PFSK-1 (cell line): Measurements from ENCODE around the gene TMEM117.

Source experiments
- FOXP2 ChIP-seq: optimal IDR thresholded peaks from 2 replicates; pipeline ENCODE3; 2011; ENCODE audit warnings: borderline replicate concordance, control low read depth, inconsistent platforms; ENCODE audit not compliant: insufficient read depth; ENCODE audit errors: extremely low read length, extremely low read depth
- POLR2AphosphoS5 ChIP-seq: IDR thresholded peaks from 2 replicates; pipeline ENCODE4 v1.6.1; 2012; ENCODE audit warnings: low read depth, mild to moderate bottlenecking, control low read depth, low read length, moderate library complexity
- SIN3A ChIP-seq: IDR thresholded peaks from 2 replicates; pipeline ENCODE4 v1.6.1; 2012; ENCODE audit warnings: mild to moderate bottlenecking, low read length, moderate library complexity, borderline replicate concordance; ENCODE audit not compliant: insufficient read depth
- TAF1 ChIP-seq: IDR thresholded peaks from 2 replicates; pipeline ENCODE4 v1.6.1; 2012; ENCODE audit warnings: low read length, control low read depth, borderline replicate concordance; ENCODE audit not compliant: insufficient read depth
- TF ChIP-seq, protein P1 (sequence below), 2 experiments: IDR thresholded peaks; 2 replicates each; pipeline versions ENCODE4 v1.6.1 to v1.8.0; 2011 to 2012; ENCODE audit warnings: low read depth in 2 of 2, low read length in 2 of 2, control low read depth in 1 of 2, inconsistent platforms in 1 of 2, mild to moderate bottlenecking in 1 of 2, moderate library complexity in 1 of 2; ENCODE audit not compliant: insufficient read depth in 1 of 2

The TMEM117 gene

DNA sequence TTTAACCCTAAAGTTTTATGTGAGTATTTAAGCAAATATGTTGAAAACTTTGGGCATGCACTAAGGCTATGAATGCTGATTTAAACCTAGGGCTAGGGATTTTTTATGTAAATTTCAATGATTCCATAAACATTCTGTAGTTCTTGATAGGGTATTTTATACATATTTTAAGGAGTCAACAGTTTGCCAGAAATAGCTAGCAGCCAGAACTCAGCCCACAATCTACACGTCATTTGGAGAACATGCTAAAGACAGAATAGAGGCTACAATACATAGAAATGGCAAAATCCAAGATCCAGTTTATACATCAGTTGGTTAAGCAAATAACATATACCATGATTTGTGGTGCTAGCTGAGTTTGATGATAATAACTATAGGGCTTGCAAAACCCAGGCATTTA is 184.7 kb downstream of the TMEM117 start:
- TF ChIP-seq, protein P1, sequence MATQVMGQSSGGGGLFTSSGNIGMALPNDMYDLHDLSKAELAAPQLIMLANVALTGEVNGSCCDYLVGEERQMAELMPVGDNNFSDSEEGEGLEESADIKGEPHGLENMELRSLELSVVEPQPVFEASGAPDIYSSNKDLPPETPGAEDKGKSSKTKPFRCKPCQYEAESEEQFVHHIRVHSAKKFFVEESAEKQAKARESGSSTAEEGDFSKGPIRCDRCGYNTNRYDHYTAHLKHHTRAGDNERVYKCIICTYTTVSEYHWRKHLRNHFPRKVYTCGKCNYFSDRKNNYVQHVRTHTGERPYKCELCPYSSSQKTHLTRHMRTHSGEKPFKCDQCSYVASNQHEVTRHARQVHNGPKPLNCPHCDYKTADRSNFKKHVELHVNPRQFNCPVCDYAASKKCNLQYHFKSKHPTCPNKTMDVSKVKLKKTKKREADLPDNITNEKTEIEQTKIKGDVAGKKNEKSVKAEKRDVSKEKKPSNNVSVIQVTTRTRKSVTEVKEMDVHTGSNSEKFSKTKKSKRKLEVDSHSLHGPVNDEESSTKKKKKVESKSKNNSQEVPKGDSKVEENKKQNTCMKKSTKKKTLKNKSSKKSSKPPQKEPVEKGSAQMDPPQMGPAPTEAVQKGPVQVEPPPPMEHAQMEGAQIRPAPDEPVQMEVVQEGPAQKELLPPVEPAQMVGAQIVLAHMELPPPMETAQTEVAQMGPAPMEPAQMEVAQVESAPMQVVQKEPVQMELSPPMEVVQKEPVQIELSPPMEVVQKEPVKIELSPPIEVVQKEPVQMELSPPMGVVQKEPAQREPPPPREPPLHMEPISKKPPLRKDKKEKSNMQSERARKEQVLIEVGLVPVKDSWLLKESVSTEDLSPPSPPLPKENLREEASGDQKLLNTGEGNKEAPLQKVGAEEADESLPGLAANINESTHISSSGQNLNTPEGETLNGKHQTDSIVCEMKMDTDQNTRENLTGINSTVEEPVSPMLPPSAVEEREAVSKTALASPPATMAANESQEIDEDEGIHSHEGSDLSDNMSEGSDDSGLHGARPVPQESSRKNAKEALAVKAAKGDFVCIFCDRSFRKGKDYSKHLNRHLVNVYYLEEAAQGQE (IDR thresholded peaks at IDR 0.05; ENCODE audit: insufficient read depth in 1 of 2, low read depth in 2 of 2, low read length in 2 of 2) = no peak

DNA sequence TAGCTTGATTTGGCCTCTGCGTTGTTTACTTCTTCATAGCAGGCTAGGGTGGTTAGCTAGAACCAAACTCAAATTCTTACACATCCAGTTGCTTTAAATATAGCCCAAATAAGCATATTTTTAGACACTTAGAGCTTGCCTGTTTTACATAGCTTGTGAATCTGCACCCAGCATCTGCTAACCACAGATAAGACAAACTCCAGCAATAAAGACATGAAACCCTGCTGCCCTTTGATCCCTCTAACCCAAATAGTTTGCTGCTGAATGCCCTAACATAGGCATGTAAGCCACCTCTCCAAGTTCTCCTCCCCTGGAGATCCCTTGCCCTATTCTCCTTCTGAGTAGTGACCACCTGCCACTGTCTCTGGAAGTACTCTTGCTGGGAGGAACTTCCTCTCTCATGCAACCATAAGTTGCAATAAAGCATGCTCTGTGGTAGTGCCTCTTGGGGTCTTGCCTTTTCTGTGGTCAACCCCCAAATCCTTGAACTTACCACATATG is 185.6 kb downstream of the TMEM117 start:
- TF ChIP-seq TAF1 (no peak), FOXP2 (no peak)

DNA sequence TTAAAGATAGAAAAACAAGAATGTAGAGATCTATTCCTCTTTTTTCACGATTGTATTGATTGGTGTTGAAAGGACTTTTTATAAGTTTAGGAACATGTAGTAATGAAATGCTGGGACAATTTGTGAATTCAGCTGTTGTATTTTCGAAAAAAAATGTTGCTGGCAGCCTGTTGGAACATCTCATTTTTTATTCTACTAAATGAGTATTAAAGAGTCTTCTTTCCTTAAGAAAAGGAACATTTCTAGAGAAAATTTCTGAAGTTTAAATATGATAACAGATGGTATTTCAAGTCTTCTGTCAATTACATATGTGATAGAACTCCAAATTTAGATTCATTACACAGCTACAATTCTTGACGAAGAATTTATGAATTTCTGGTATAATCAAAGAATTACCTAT is 189.6 kb downstream of the TMEM117 start:
- TF ChIP-seq TAF1 (no peak), SIN3A (no peak), FOXP2 (no peak), POLR2AphosphoS5 (no peak)
- TF ChIP-seq, protein P1 (IDR thresholded peaks at IDR 0.05; ENCODE audit: insufficient read depth in 1 of 2, low read depth in 2 of 2, low read length in 2 of 2) = no peak

DNA sequence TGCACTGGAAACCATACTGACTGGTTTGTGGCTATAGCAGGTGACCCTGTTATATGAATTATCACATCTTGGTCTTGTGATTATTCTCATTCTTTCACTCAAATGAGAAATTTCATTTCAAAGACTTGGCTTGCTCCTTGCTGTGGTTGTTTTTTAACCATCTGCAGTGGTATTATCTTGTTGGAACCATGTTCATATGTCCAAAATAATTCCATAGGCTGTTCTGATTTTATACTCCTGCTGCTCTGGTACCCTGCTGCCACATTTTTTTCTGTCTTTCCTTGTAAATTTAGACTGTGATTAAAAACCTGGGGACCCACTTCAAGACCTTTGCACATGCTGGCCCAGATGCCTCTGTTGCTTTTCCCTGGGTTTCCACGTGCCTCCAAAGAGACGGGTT is 190.2 kb downstream of the TMEM117 start:
- TF ChIP-seq, protein P1 (IDR thresholded peaks at IDR 0.05; ENCODE audit: insufficient read depth in 1 of 2, low read depth in 2 of 2, low read length in 2 of 2) = no peak
- no peak for TF ChIP-seq SIN3A

DNA sequence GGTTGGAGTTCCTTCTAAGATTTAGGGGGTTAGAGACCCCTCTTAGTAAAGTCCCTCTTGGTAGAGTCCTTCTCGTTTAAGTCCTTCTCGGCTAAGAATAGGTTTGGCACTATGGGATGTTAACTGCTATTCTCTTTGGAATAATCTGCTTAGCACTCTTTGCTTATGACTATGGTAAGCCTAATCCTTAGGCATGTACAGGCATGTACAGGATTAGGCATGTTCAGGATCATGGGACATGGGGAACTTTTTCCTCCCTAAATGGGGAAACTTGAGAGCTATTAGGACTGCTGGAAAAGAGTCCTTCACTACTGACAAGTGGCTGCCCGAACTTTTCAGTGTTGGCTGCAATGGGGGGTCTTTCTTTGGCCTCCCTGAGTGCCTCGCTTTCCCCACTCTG is 193.3 kb downstream of the TMEM117 start:
- TF ChIP-seq, protein P1 (IDR thresholded peaks at IDR 0.05; ENCODE audit: insufficient read depth in 1 of 2, low read depth in 2 of 2, low read length in 2 of 2) = no peak
- TF ChIP-seq POLR2AphosphoS5 (no peak), FOXP2 (no peak), TAF1 (no peak), SIN3A (no peak)
